GM13976 (cell line): Measurements from ENCODE around the gene DGKE.

Experiments
- DNase-seq: peaks from one replicate; pipeline ENCODE4 v3.0.0; 2012; ENCODE audit warnings: low spot score
- in situ Hi-C: fragments of 300-500 bp; cut with MboI; formaldehyde crosslinking; loops from one replicate; pipeline ENCODE4 v1.12.0; 2022; ENCODE audit warnings: low sequenced_read_pairs, mixed read lengths, inconsistent platforms; ENCODE audit not compliant: unreplicated experiment
- TF ChIP-seq, protein P1 (sequence below): IDR thresholded peaks from 2 replicates; pipeline ENCODE4 v1.5.1; 2012; ENCODE audit warnings: borderline replicate concordance, mild to moderate bottlenecking; ENCODE audit not compliant: insufficient read depth; ENCODE audit errors: extremely low read depth, missing control alignments, control extremely low read depth

DGKE gene

DNA sequence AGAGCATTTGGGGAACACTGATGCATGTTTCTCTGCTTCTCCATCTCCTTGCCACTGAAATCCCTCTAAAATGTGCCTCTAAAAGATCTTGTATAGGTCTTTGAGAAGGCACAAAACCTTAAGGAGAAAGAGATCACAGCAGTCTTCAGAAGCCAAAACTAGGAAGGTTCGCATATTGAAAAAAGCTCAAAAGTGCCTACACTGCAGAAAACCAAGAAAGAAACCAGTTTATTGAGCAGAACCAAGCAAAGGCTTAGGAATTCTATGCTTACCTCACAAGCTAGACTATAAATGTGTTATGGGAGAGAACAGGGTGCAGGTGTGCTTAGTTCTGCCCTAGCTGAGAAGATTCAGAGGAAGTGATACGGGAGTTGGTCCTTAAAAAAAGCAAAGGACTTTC lies 16.6 kb downstream of the DGKE start:
- TF ChIP-seq, protein P1, sequence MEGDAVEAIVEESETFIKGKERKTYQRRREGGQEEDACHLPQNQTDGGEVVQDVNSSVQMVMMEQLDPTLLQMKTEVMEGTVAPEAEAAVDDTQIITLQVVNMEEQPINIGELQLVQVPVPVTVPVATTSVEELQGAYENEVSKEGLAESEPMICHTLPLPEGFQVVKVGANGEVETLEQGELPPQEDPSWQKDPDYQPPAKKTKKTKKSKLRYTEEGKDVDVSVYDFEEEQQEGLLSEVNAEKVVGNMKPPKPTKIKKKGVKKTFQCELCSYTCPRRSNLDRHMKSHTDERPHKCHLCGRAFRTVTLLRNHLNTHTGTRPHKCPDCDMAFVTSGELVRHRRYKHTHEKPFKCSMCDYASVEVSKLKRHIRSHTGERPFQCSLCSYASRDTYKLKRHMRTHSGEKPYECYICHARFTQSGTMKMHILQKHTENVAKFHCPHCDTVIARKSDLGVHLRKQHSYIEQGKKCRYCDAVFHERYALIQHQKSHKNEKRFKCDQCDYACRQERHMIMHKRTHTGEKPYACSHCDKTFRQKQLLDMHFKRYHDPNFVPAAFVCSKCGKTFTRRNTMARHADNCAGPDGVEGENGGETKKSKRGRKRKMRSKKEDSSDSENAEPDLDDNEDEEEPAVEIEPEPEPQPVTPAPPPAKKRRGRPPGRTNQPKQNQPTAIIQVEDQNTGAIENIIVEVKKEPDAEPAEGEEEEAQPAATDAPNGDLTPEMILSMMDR, result no peak
- DNase-seq, result no peak
- in situ Hi-C loops, result no loop called here

DNA sequence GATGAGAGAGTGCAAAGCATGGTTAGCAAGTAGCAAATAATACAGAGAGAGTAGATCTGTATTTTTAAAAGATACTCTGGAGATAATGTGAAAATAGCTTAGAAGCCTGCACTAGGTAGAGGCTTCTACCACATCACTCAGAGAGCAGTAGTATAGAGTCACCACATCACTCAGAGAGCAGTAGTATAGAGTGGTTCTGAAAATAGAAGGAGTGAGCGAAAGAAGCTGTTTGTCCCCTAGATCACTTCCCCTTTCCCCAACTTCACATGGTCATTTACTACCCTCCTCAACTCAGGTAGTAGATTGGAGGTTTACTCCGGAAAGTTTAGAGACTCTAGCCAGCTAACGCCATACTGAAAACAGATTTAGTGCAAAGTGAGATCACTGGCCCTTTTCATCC lies 17.1 kb downstream of the DGKE start:
- no peak for DNase-seq
- in situ Hi-C loops, result no loop called here
- TF ChIP-seq, protein P1, result no peak

DNA sequence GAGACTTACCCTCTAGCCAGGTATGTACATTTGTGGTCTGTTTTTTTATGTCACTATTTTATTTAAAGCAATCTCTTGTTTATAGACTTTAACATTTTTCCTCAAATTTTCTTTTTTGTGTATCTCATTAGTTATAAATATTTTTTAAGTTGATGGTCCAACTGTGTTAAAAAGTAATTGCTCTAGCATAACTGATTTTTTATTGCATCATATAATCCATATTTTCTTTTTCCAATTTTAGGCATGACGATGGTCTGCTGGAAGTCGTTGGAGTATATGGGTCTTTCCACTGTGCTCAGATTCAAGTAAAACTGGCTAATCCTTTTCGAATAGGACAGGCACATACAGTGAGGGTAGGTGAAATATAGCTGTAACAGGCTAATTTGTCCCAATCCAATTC lies 27.9 kb downstream of the DGKE start:
- TF ChIP-seq, protein P1, result no peak
- DNase-seq, result no peak
- in situ Hi-C loops, result no loop called here

DNA sequence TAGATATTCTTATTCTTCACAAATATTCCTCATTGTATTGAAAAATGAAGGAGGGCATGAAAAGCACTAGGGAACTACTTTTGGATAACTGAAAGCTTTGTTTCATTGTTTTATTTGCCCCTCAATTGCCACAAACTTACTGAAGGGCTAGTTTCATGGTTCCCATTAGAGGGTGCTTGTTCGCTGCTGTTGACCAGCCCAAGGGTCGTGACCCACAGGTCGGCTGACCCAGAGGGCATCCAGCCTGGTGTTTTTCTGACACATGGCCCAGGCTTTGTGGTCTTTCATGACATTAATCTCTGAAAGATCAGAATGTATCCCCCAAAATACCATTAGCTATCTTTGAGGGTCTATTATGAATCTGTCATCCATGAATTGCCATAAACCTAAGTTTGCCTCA lies 30.0 kb downstream of the DGKE start:
- DNase-seq, result no peak
- TF ChIP-seq, protein P1, result no peak
- in situ Hi-C loops, result no loop called here

DNA sequence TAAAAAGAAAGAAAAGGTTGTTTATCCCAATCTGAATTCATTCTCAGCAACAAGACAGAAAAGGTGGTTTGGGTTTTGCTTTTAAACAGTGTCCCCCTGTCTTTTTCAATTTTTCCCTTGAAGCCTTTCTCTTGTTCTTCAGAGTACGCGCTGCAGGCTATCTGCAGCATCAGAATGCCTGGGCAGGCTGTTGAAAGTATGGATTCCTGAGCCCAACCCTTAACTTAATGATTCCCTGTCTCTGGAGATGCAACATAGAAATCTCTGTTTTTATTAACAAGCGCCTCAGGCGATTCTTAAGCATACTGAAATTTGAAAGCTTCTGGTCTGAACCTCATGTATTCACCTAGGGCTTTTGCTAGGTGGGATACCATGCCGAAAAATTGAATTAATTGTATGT lies 32.1 kb downstream of the DGKE start:
- TF ChIP-seq, protein P1, result no peak
- in situ Hi-C loops, result no loop called here
- DNase-seq, result no peak

DNA sequence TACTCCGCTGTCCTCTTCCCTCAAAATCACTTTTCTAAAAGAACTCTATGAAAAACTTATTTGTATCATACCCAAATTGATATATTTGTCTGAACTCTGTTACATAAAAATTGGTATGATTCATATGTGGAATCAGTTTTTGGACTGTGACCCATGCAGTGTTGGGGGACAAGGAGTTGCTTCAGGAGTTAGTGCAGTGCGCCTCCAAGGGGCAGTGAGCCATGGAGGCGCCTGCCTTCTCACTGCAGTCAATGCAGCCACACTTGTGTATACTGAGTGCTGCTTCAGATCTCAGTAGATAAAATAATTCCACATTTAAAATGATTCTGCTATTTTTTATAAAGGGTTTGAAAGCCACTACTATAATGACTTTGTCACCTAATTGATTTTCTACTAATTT lies 32.5 kb downstream of the DGKE start:
- in situ Hi-C loops, result no loop called here
- TF ChIP-seq, protein P1, result no peak
- DNase-seq, result no peak

DNA sequence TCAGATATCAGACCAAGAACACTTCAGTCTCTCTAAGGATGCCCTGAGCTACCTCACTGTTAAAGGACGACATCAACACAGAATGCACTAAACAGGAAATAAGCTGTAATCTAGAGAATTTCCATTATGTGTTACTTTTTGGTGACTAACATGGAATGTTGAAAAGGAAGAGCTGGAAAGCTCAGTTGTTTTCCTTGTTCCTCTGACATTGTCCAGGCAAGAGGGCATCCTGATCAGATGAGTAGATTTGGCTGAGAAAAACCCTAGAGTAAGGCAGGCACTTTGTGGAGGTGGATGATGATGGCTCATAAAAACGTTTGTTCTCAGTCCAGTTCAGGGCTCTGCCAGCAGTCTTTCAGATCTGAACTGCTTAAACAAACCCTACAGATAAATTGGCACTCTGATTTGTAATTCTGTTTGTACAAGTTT lies 34.0 kb downstream of the DGKE start:
- TF ChIP-seq, protein P1, result no peak
- in situ Hi-C loops, result no loop called here
- DNase-seq, result no peak
